Kidney epithelial cell (primary cell): Measurements from ENCODE around the gene RCL1. TPM values are rescaled to one million over a fixed set of nuclear protein-coding genes. Genes with fewer than 3 reads are reported as not detected.

Experiments
- DNase-seq: peaks from one replicate; pipeline ENCODE4 v3.0.0-alpha.2; 2010; ENCODE audit warnings: low read depth
- H3K27me3 ChIP-seq: 2 replicates; pipeline ENCODE4 v1.6.0; 2011; ENCODE audit warnings: low read length; ENCODE audit not compliant: control insufficient read depth, insufficient read depth
- H3K36me3 ChIP-seq: 2 replicates; pipeline ENCODE4 v1.5.1; 2011; ENCODE audit warnings: low read length; ENCODE audit not compliant: control insufficient read depth, insufficient read depth
- H3K4me3 ChIP-seq: 2 replicates; pipeline ENCODE4 v1.5.1; 2011; ENCODE audit warnings: low read depth, mild to moderate bottlenecking, control low read depth, low read length
- CTCF ChIP-seq: IDR thresholded peaks from 2 replicates; pipeline ENCODE4 v1.5.1; 2011; ENCODE audit warnings: mild to moderate bottlenecking, moderate library complexity, low read length, control low read depth, inconsistent platforms; ENCODE audit not compliant: insufficient read depth, poor library complexity, severe bottlenecking
- total RNA-seq: library from RNA; depleted of rRNA; stranded (reverse); fragments of >200 nt; gene quantifications from 2 replicates; pipeline ENCODE4 v1.2.3, GENCODE V29; 2015

The RCL1 gene
- total RNA-seq, 1 donor from 2014 or later = 24.4 TPM

- no peak for DNase-seq
- Histone ChIP-seq H3K36me3 (no peaks in the 10 kb centered on the region), H3K4me3 (no peak overlapping the region), H3K27me3 (no peaks in the 10 kb centered on the region)
- no peak for TF ChIP-seq CTCF
These were observed 82.8 kb downstream of the RCL1 start for GRCh38 chr9:4875559-4875958.

- Histone ChIP-seq H3K4me3 (no peak overlapping the region), H3K27me3 (no peaks in the 10 kb centered on the region), H3K36me3 (no peaks in the 10 kb centered on the region)
- TF ChIP-seq CTCF = no peak
- DNase-seq = no peak
These were observed 86.4 kb downstream of the RCL1 start for GRCh38 chr9:4879115-4879558.

GRCh38 chr9:4883326-4883873, 90.7 kb downstream of the RCL1 start:
- Histone ChIP-seq H3K4me3 (no peak overlapping the region), H3K36me3 (no peaks in the 10 kb centered on the region), H3K27me3 (no peaks in the 10 kb centered on the region)
- DNase-seq = no peak
- TF ChIP-seq CTCF = no peak

- no peak for TF ChIP-seq CTCF
- no peaks in the 10 kb centered on the region for H3K27me3 ChIP-seq
- DNase-seq = peak; percentile 76
- H3K4me3 ChIP-seq = no peak overlapping the region
- no peaks in the 10 kb centered on the region for H3K36me3 ChIP-seq
These were observed 94.0 kb downstream of the RCL1 start for GRCh38 chr9:4886698-4887097.

GRCh38 chr9:4887556-4887955, 94.8 kb downstream of the RCL1 start:
- no peak overlapping the region for H3K4me3 ChIP-seq
- no peak for TF ChIP-seq CTCF
- H3K27me3 ChIP-seq = no peaks in the 10 kb centered on the region
- no peaks in the 10 kb centered on the region for H3K36me3 ChIP-seq
- no peak for DNase-seq

GRCh38 chr9:4890242-4890641, 97.5 kb downstream of the RCL1 start:
- no peak for DNase-seq
- Histone ChIP-seq H3K27me3 (no peaks in the 10 kb centered on the region), H3K36me3 (no peaks in the 10 kb centered on the region), H3K4me3 (no peak overlapping the region)
- TF ChIP-seq CTCF = no peak
